ENCODE data around the gene MAT1A. TPM values are rescaled to one million over a fixed set of nuclear protein-coding genes. Genes with fewer than 3 reads are reported as not detected.

Gene MAT1A
- total RNA-seq, 2 donors from 2014 or later: not detected

GRCh38 chr10:80322711-80323110 lies 33.3 kb upstream of the MAT1A start:
- ATAC-seq (ENCODE audit: insufficient number of reproducible peaks, low FRiP score, low read depth): no peak
- Histone ChIP-seq H3K36me3 (no peaks in the 10 kb centered on the region), H3K9me3 (no peaks in the 10 kb centered on the region), H3K27me3 (replicated peaks; ENCODE audit: insufficient read depth) (no peaks in the 10 kb centered on the region), H3K4me3 (no peak overlapping the region), H3K27ac (no peak overlapping the region), H3K4me1 (ENCODE audit: control insufficient read depth in 1 of 2, low read depth in 2 of 2) (no peaks in the 10 kb centered on the region)
- no peak for TF ChIP-seq CTCF (IDR thresholded peaks at IDR 0.05)
- no peak for DNase-seq (ENCODE audit: low spot score)

- Histone ChIP-seq H3K27me3 (replicated peaks; ENCODE audit: insufficient read depth) (no peaks in the 10 kb centered on the region), H3K36me3 (no peaks in the 10 kb centered on the region), H3K9me3 (no peaks in the 10 kb centered on the region), H3K4me3 (no peak overlapping the region), H3K27ac (no peak overlapping the region), H3K4me1 (ENCODE audit: control insufficient read depth in 1 of 2, low read depth in 2 of 2) (no peaks in the 10 kb centered on the region)
- no peak for DNase-seq (ENCODE audit: low spot score)
- no peak for TF ChIP-seq CTCF (IDR thresholded peaks at IDR 0.05)
- no peak for ATAC-seq (ENCODE audit: insufficient number of reproducible peaks, low FRiP score, low read depth)
These were observed 32.7 kb upstream of the MAT1A start for GRCh38 chr10:80322158-80322557.

GRCh38 chr10:80321183-80321582 lies 31.7 kb upstream of the MAT1A start:
- TF ChIP-seq CTCF (IDR thresholded peaks at IDR 0.05): no peak
- Histone ChIP-seq H3K4me1 (ENCODE audit: control insufficient read depth in 1 of 2, low read depth in 2 of 2) (no peaks in the 10 kb centered on the region), H3K27ac (no peak overlapping the region), H3K9me3 (no peaks in the 10 kb centered on the region), H3K27me3 (replicated peaks; ENCODE audit: insufficient read depth) (no peaks in the 10 kb centered on the region), H3K4me3 (no peak overlapping the region), H3K36me3 (no peaks in the 10 kb centered on the region)
- DNase-seq (ENCODE audit: low spot score) (no peak), ATAC-seq (ENCODE audit: insufficient number of reproducible peaks, low FRiP score, low read depth) (no peak)

GRCh38 chr10:80320377-80320776 lies 30.9 kb upstream of the MAT1A start:
- TF ChIP-seq CTCF (IDR thresholded peaks at IDR 0.05): no peak
- no peak for ATAC-seq (ENCODE audit: insufficient number of reproducible peaks, low FRiP score, low read depth)
- H3K36me3 ChIP-seq: no peaks in the 10 kb centered on the region
- no peak overlapping the region for H3K27ac ChIP-seq
- no peak for DNase-seq (ENCODE audit: low spot score)
- H3K9me3 ChIP-seq: no peaks in the 10 kb centered on the region
- H3K27me3 ChIP-seq (replicated peaks; ENCODE audit: insufficient read depth): no peaks in the 10 kb centered on the region
- no peak overlapping the region for H3K4me3 ChIP-seq
- no peaks in the 10 kb centered on the region for H3K4me1 ChIP-seq (ENCODE audit: control insufficient read depth in 1 of 2, low read depth in 2 of 2)

GRCh38 chr10:80319725-80320290 lies 30.4 kb upstream of the MAT1A start:
- ATAC-seq (ENCODE audit: insufficient number of reproducible peaks, low FRiP score, low read depth) (no peak), DNase-seq (ENCODE audit: low spot score) (no peak)
- H3K9me3 ChIP-seq: no peaks in the 10 kb centered on the region
- no peak overlapping the region for H3K4me3 ChIP-seq
- no peaks in the 10 kb centered on the region for H3K36me3 ChIP-seq
- no peak overlapping the region for H3K27ac ChIP-seq
- no peaks in the 10 kb centered on the region for H3K4me1 ChIP-seq (ENCODE audit: control insufficient read depth in 1 of 2, low read depth in 2 of 2)
- H3K27me3 ChIP-seq (replicated peaks; ENCODE audit: insufficient read depth): no peaks in the 10 kb centered on the region
- no peak for TF ChIP-seq CTCF (IDR thresholded peaks at IDR 0.05)
